H9 (cell line): ENCODE results near the gene FHL2. TPM values are rescaled to one million over a fixed set of nuclear protein-coding genes. Genes with fewer than 3 reads are reported as not detected.

Experiments used
- DNase-seq: peaks from one replicate; pipeline ENCODE4 v3.0.0-alpha.2; 2017
- H2AFZ ChIP-seq: one replicate; pipeline ENCODE4 v1.6.1; 2013; ENCODE audit warnings: mild to moderate bottlenecking, low read length, control low read depth, moderate library complexity
- H2AK5ac ChIP-seq: 2 replicates; pipeline ENCODE4 v1.6.1; 2013; ENCODE audit warnings: low read length, control low read depth, mixed read lengths; ENCODE audit not compliant: insufficient read length
- H2BK120ac ChIP-seq: one replicate; pipeline ENCODE4 v1.6.1; 2013; ENCODE audit warnings: low read depth, mild to moderate bottlenecking, low read length, control low read depth, inconsistent platforms; ENCODE audit not compliant: poor library complexity, severe bottlenecking
- H2BK12ac ChIP-seq: 2 replicates; pipeline ENCODE4 v1.6.1; 2013; ENCODE audit warnings: low read length, control low read depth, mixed read lengths, low read depth; ENCODE audit not compliant: insufficient read length
- H2BK15ac ChIP-seq: 2 replicates; pipeline ENCODE4 v1.6.1; 2013; ENCODE audit warnings: low read depth, low read length, control low read depth
- H2BK20ac ChIP-seq: one replicate; pipeline ENCODE4 v1.6.1; 2013; ENCODE audit warnings: low read depth, mild to moderate bottlenecking, low read length, control low read depth, inconsistent platforms; ENCODE audit not compliant: poor library complexity, severe bottlenecking
- H2BK5ac ChIP-seq: 2 replicates; pipeline ENCODE4 v1.6.1; 2013; ENCODE audit warnings: low read length, control low read depth, mixed read lengths; ENCODE audit not compliant: insufficient read length
- H3K14ac ChIP-seq: 2 replicates; pipeline ENCODE4 v1.6.1; 2013; ENCODE audit warnings: low read length, control low read depth; ENCODE audit not compliant: insufficient read depth
- H3K18ac ChIP-seq: 2 replicates; pipeline ENCODE4 v1.6.1; 2013; ENCODE audit warnings: low read depth, mild to moderate bottlenecking, mixed read lengths, low read length, control low read depth; ENCODE audit not compliant: insufficient read length
- H3K23ac ChIP-seq: 2 replicates; pipeline ENCODE4 v1.6.1; 2013; ENCODE audit warnings: low read length, control low read depth, mixed read lengths, low read depth; ENCODE audit not compliant: insufficient read length
- H3K23me2 ChIP-seq: 2 replicates; pipeline ENCODE4 v1.6.1; 2013; ENCODE audit warnings: low read depth, mild to moderate bottlenecking, mixed read lengths, low read length, control low read depth; ENCODE audit not compliant: insufficient read length, poor library complexity, severe bottlenecking
- H3K27ac ChIP-seq: 2 replicates; pipeline ENCODE4 v1.5.1; 2013; ENCODE audit warnings: low read length, control low read depth, mixed read lengths, low read depth; ENCODE audit not compliant: insufficient read length
- H3K27me3 ChIP-seq: 2 replicates; pipeline ENCODE4 v1.6.1; 2013; ENCODE audit warnings: low read length, control low read depth, inconsistent platforms; ENCODE audit not compliant: insufficient read depth
- H3K4ac ChIP-seq: 2 replicates; pipeline ENCODE4 v1.6.1; 2013; ENCODE audit warnings: low read depth, mild to moderate bottlenecking, control low read depth, inconsistent platforms, low read length, moderate library complexity
- H3K4me1 ChIP-seq: 2 replicates; pipeline ENCODE4 v1.6.1; 2013; ENCODE audit warnings: low read length, control low read depth, inconsistent platforms; ENCODE audit not compliant: insufficient read depth
- H3K4me2 ChIP-seq: 2 replicates; pipeline ENCODE4 v1.6.1; 2013; ENCODE audit warnings: low read length, control low read depth, mixed read lengths; ENCODE audit not compliant: insufficient read length, insufficient read depth
- H3K56ac ChIP-seq: 2 replicates; pipeline ENCODE4 v1.6.1; 2013; ENCODE audit warnings: low read depth, mild to moderate bottlenecking, mixed read lengths, low read length, control low read depth; ENCODE audit not compliant: insufficient read length
- H3K79me1 ChIP-seq: 2 replicates; pipeline ENCODE4 v1.6.1; 2013; ENCODE audit warnings: low read depth, mild to moderate bottlenecking, moderate library complexity, low read length, control low read depth, inconsistent platforms; ENCODE audit not compliant: insufficient read depth, poor library complexity, severe bottlenecking
- H3K79me2 ChIP-seq: 2 replicates; pipeline ENCODE4 v1.6.1; 2013; ENCODE audit warnings: low read length, control low read depth, inconsistent platforms; ENCODE audit not compliant: insufficient read depth
- H3K9ac ChIP-seq: 2 replicates; pipeline ENCODE4 v1.6.1; 2013; ENCODE audit warnings: low read length, control low read depth, mixed read lengths; ENCODE audit not compliant: insufficient read length; ENCODE audit errors: extremely low read depth
- H3K9me3 ChIP-seq: one replicate; pipeline ENCODE4 v1.6.1; 2013; ENCODE audit warnings: low read depth, low read length, inconsistent platforms; ENCODE audit not compliant: control insufficient read depth
- H3T11ph ChIP-seq: one replicate; pipeline ENCODE4 v1.6.1; 2013; ENCODE audit warnings: mild to moderate bottlenecking, low read length, control low read depth, inconsistent platforms
- H4K20me1 ChIP-seq: one replicate; pipeline ENCODE4 v1.6.1; 2013; ENCODE audit not compliant: control insufficient read depth, insufficient read length, insufficient read depth
- H4K5ac ChIP-seq: 2 replicates; pipeline ENCODE4 v1.6.1; 2013; ENCODE audit warnings: low read depth, mild to moderate bottlenecking, mixed read lengths, low read length, control low read depth; ENCODE audit not compliant: insufficient read length
- H4K8ac ChIP-seq: replicated peaks from 2 replicates; pipeline ENCODE4 v1.6.1; 2013; ENCODE audit warnings: low read length, control low read depth, mixed read lengths, low read depth; ENCODE audit not compliant: insufficient read length
- H4K91ac ChIP-seq: 2 replicates; pipeline ENCODE4 v1.6.1; 2013; ENCODE audit warnings: low read depth, mild to moderate bottlenecking, moderate library complexity, mixed read lengths, low read length, control low read depth; ENCODE audit not compliant: insufficient read length
- H3K27ac Mint-ChIP-seq, 3 experiments: 2 replicates in 2 of 3; 3 replicates in 1 of 3; pipeline ENCODE4 v1.8.0; 2020 to 2021; ENCODE audit warnings: mixed read lengths in 3 of 3, mild to moderate bottlenecking in 1 of 3, moderate library complexity in 1 of 3
- H3K27me3 Mint-ChIP-seq: 2 replicates; pipeline ENCODE4 v1.8.0; 2021; ENCODE audit warnings: low read depth, mild to moderate bottlenecking, moderate library complexity, mixed read lengths
- H3K36me3 Mint-ChIP-seq, 3 experiments: 2 replicates in 2 of 3; 3 replicates in 1 of 3; pipeline ENCODE4 v1.8.0; 2020 to 2021; ENCODE audit warnings: low read depth in 3 of 3, mixed read lengths in 3 of 3; ENCODE audit not compliant: insufficient read depth in 1 of 3
- H3K4me1 Mint-ChIP-seq, 2 experiments: 2 replicates each; pipeline ENCODE4 v1.8.0; 2020; ENCODE audit warnings: mixed read lengths in 2 of 2
- H3K4me3 Mint-ChIP-seq, 2 experiments: 2 replicates in 1 of 2; 3 replicates in 1 of 2; pipeline ENCODE4 v1.8.0; 2020 to 2021; ENCODE audit warnings: mild to moderate bottlenecking in 2 of 2, mixed read lengths in 2 of 2, moderate library complexity in 1 of 2
- H3K9me3 Mint-ChIP-seq, 2 experiments: 2 replicates in 1 of 2; 3 replicates in 1 of 2; pipeline ENCODE4 v1.8.0; 2020; ENCODE audit warnings: mild to moderate bottlenecking in 2 of 2, mixed read lengths in 2 of 2, moderate library complexity in 1 of 2
- WGBS: extraction: QIAGEN DNeasy Blood & Tissue Kit; methylation state at CpG from one replicate; pipeline ENCODE4 v1.1.7; 2013; ENCODE audit warnings: missing lambda C conversion rate, low lambda C conversion rate, mixed read lengths; ENCODE audit not compliant: insufficient read length; ENCODE audit errors: extremely low coverage; 5-methylcytosine and 5-hydroxymethylcytosine counted together
- total RNA-seq: library from RNA; stranded (reverse); gene quantifications from 2 replicates; pipeline ENCODE4 v1.2.1, GENCODE V29; 2021
- TF ChIP-seq, protein P1 (sequence below): fragments of 200-600 bp; sonication (generic); conservative IDR thresholded peaks from 3 replicates; pipeline ENCODE4 v1.8.0; 2021; ENCODE audit warnings: antibody characterized with exemption, mild to moderate bottlenecking

The FHL2 gene
- total RNA-seq, 1 experiment from 2014 or later: 34.9 TPM

DNA sequence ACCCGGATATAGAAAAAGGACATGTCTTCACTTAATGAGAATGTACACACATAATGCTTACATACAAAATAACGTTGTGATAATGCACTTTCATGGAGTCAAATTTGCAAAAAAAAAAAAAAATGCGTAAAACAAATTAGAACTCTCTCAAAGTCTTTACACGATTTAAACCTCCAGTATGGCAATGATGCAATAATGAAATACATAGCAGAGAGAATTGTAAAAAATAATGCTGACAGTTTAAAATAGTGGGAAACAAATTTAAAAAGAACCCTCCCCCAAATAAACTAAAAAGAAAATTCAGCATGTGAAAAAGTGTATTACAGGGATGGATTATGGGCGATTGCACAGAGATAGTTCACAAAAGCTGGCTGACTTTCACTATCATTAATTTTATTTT is 46.6 kb upstream of the FHL2 start:
- Histone ChIP-seq H3K23me2 (no peaks in the 10 kb centered on the region), H3K4me1 (no peaks in the 10 kb centered on the region), H2AFZ (no peak overlapping the region), H3K27me3 (no peaks in the 10 kb centered on the region), H3K56ac (no peak overlapping the region), H4K8ac (no peak overlapping the region), H3K4ac (no peak overlapping the region), H3K79me1 (no peaks in the 10 kb centered on the region), H3K9me3 (no peaks in the 10 kb centered on the region), H2BK120ac (no peak overlapping the region), H3K9ac (no peak overlapping the region), H4K20me1 (no peaks in the 10 kb centered on the region), H2BK12ac (no peak overlapping the region), H3K23ac (no peak overlapping the region), H3K4me2 (no peak overlapping the region), H3T11ph (no peak overlapping the region), H4K91ac (no peak overlapping the region), H4K5ac (no peak overlapping the region), H3K18ac (no peak overlapping the region), H2AK5ac (no peak overlapping the region), H3K79me2 (no peaks in the 10 kb centered on the region), H2BK20ac (no peak overlapping the region), H3K27ac (no peak overlapping the region), H3K14ac (no peak overlapping the region), H2BK5ac (no peak overlapping the region), H2BK15ac (no peak overlapping the region)
- no peaks in the 10 kb centered on the region; the same call in none of the 2 replicates for H3K27me3 Mint-ChIP-seq
- peaks cover 27 to 28% of the 10 kb centered on the region in 2 experiments for H3K4me1 Mint-ChIP-seq
- H3K4me3 Mint-ChIP-seq: no peak overlapping the region
- no CpG with 5 or more reads among the region's 5 CpGs for whole genome bisulfite sequencing
- no peak for DNase-seq
- no peak overlapping the region for H3K27ac Mint-ChIP-seq
- H3K36me3 Mint-ChIP-seq: no peaks in the 10 kb centered on the region
- TF ChIP-seq, protein P1, sequence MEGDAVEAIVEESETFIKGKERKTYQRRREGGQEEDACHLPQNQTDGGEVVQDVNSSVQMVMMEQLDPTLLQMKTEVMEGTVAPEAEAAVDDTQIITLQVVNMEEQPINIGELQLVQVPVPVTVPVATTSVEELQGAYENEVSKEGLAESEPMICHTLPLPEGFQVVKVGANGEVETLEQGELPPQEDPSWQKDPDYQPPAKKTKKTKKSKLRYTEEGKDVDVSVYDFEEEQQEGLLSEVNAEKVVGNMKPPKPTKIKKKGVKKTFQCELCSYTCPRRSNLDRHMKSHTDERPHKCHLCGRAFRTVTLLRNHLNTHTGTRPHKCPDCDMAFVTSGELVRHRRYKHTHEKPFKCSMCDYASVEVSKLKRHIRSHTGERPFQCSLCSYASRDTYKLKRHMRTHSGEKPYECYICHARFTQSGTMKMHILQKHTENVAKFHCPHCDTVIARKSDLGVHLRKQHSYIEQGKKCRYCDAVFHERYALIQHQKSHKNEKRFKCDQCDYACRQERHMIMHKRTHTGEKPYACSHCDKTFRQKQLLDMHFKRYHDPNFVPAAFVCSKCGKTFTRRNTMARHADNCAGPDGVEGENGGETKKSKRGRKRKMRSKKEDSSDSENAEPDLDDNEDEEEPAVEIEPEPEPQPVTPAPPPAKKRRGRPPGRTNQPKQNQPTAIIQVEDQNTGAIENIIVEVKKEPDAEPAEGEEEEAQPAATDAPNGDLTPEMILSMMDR: no peak
- no peaks in the 10 kb centered on the region for H3K9me3 Mint-ChIP-seq
